ENCODE measurements around the gene UBR2.
A peak's percentile ranks its signal among the peaks of the same experiment; 100 is the strongest.
"Not testable (repeated sequence)": the region's sequence is repeated elsewhere in the genome, so short reads cannot be mapped to it uniquely, and the experiment has no call there.

The UBR2 gene

GRCh38 chr6:42694586-42694985, 130.8 kb downstream of the UBR2 start:
- peak; percentile 87 for DNase-seq

DNA sequence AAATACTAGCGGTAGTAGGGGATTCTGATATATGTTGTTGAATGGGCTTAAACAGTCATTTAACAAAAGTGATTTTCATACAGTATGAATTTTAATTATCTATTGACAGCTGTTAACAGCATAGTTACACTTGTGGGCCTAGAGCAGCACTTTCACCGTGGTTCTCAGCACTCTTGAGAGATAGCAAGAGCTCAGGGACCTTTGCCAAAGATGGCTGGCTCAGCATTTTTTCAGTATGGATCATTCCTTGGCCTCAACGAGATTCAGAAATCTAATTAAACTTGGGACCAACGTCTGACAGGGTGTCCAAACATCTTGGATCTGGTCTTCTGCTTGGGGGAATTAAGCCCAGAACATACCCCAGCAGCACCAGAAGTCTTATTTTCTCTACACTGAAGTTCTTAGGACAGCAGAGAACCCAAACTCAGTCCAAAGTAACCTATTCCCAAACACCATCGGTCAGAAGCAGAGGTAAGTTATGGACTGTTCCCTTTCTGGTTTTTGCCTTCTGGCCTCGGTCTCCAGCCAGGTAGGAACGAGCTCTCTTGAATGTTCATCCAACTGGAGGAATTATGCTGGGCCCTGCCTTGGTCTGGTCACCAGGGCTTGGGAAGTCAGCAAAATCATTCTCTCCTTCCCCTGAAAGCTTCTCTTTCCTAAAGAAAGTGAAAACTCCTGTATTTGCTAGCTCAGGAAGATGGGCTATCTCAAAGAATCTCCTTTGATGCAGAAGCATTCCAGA, 132.9 kb downstream of the UBR2 start:
- peak; percentile 79 for DNase-seq

DNA sequence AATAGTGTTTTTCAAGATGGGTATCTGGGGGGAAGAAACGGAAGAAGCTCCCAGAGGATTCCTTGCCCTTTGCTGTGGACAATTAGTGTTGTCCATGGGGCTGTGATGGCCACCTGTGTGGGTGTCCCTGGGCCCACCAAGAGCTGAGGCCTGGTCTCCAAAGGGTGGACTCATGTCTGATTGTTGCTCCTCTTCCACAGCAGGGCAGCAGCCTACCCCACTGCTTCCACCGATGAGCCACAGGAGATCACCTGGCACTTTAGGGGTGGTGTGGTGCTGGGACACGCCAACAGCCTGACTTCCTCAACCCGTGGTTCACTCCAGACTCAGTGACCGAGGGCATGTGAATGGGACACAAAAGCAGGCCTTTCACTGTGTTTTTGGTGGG, 133.4 kb downstream of the UBR2 start:
- no peak for DNase-seq

DNA sequence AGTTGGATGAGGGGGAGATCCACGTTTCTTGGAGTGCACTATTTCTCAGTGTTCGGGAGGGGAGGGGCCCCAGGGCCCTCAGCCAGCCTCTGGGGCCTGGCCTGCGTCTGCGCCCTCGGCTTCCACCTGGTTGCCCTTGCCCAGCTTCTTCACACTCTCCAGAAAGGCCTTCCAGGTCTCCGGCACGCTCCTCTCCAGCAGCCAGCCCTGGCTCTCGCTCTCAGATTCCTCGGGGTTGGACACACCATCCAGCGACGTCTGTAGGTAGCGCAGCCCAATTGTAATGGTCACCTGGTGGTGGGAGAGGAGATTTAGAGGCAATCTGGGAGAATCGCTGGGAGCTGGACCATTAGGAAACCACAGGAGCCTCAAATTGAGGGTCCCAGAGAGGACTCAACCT, 134.4 kb downstream of the UBR2 start:
- no peak for DNase-seq

DNA sequence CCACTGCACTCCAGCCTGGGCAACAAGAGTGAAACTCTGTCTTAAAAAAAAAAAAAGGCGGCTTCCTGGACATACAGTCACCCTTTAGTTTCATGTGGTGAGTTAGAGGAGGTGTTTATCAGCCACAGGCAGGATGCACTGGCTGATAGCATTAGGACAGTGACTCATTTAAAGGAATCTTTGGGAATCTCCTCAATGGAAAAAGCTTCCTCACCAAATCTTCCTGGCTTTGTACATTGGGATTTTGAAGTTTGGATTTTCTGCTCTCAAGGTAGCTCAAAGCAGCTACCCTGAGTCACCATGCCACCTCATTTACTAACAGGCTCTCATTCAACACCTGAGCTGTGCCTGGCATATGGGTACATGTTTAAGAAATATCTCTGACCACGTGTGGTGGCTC, 138.4 kb downstream of the UBR2 start:
- DNase-seq: peak; percentile 85

GRCh38 chr6:42702786-42703185, 139.0 kb downstream of the UBR2 start:
- DNase-seq: not testable (repeated sequence)

DNA sequence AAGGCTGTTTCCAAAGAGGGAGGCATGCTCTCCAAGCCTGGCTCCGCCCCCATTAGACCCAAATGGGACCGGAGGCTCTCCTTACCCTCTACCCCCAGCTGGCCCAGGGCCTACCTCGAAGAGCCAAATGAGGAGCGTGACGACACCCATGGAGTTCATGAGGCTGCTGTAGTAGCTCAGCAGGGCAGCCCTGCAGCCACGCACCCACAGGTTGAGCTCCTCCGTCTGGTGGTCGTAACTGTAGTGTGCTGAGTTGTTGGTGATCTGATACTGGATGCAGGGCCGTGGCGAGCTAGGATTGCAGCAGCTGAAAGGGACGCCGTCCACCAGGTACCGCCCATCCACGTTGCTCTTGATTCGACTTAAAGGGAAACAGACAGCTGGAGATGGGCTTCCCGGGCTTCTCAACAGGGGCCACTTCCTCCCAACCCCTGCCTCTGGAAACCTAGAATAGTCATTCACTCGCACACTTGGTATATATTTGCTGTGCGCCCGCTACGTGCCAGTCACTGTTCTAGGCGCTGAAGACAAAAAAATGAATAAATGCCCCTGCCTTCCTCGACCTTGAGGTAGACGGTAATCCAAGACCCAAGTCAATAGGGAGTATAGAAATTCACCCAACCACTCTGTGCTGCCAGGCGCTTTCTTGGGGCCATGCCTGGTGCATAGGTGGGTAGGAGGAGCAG, 140.6 kb downstream of the UBR2 start:
- DNase-seq: peak; percentile 69

- DNase-seq: no peak
Measured at GRCh38 chr6:42704937-42705374, 141.1 kb downstream of the UBR2 start.

- DNase-seq: no peak
Measured at GRCh38 chr6:42707595-42707994, 143.8 kb downstream of the UBR2 start.

GRCh38 chr6:42708096-42708495, 144.3 kb downstream of the UBR2 start:
- DNase-seq: no peak

DNA sequence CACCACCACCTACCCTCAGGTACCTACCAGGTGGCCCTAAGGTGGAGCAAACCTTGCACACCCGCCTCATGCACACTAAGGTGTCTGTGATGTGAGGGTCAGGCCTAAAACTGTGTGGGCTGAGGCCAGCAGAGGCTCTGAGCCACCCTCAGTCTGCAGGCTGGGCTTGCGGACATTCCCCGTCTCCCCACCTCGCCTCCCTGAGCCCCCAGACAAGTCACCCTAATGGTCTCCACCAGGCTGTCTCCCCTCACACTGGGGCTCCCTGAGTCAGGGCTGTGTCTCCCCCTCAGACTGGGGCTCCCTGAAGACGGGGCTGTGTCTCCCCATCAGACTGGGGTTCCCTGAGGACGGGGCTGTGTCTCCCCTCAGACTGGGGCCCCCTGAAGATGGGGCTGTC, 146.0 kb downstream of the UBR2 start:
- no peak for DNase-seq

- no peak for DNase-seq
Measured at GRCh38 chr6:42710316-42710715, 146.5 kb downstream of the UBR2 start.

GRCh38 chr6:42711930-42712329, 148.1 kb downstream of the UBR2 start:
- DNase-seq: no peak

GRCh38 chr6:42714098-42714761, 150.4 kb downstream of the UBR2 start:
- peak; percentile 71 for DNase-seq

DNA sequence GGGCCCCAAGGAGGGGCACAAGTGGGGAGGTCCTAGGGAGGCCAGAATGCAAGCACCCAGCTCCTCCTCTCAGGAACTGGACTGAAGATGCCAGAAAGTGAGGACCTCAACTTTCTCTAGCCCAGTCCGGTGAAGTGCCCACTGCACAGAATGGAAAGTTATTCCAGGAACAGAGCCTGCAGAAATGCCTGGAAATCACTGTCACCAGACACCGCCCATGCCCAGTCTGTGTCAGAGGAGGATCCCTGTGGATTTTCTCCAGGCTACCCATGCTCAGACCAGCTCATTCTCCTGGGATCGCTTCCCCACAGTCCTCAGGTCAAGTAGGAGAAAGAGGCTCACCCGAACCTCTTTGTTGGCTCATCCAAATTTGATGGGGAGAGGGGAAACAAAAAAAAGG, 152.0 kb downstream of the UBR2 start:
- no peak for DNase-seq

- peak; percentile 38 for DNase-seq
Measured at GRCh38 chr6:42720739-42721138, 156.9 kb downstream of the UBR2 start.

GRCh38 chr6:42722497-42722896, 158.7 kb downstream of the UBR2 start, which contains the start of gene PRPH2:
TSS of gene PRPH2 (minus strand) at chr6:42722597. CDS start at chr6:42722334, 263 bp downstream.
- DNase-seq: no peak

- DNase-seq: no peak
Measured at GRCh38 chr6:42724825-42725224, 161.0 kb downstream of the UBR2 start.

- DNase-seq: no peak
Measured at GRCh38 chr6:42726026-42726425, 162.2 kb downstream of the UBR2 start.

DNA sequence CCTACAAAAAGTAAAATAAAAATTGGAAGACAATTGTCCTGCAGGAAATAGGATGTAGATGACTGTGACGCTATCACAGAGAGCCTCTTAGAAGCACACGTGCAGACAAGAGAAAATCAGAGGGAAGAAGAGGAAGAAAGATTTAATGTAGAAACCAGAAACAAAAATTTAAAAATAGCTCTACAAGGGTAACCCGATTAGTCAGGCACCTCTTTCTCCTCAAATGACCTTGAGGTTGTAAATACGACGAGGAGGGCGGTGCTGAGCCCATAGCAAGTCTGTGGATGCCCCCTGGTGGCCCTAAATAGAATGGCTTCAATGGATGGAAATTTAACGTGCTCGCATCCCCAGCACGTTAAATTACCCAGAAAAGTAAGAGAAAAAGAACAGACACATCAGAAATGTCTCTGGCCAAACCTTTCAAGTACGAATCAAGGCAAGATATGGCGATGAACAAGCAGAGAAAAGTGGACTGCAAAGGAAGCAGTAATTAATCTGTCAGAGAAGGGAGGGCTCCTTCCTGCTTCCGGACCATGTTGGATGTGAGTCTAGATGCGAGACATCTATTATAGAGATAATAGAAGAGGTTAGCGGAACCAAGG, 162.8 kb downstream of the UBR2 start:
- peak; percentile 89 for DNase-seq

DNA sequence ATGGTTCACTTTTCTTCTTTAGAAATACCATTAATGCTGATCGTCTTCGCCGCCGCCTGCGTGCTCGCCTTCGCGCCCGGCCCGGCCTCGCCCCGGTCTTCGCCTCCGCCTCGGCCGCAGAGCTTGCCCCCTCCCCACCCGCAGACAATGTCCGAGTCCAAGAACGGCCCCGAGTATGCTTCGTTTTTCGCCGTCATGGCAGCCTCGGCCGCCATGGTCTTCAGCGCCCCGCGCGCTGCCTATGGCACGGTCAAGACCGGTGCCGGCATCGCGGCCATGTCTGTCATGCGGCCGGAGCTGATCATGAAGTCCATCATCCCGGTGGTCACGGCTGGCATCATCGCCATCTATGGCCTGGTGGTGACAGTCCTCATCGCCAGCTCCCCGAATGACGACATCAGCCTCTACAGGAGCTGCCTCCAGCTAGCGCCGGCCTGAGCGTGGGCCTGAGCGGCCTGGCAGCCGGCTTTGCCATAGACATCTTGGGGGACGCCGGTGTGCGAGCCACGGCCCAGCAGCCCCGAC, 163.3 kb downstream of the UBR2 start:
- peak; percentile 29 for DNase-seq

GRCh38 chr6:42727627-42728026, 163.8 kb downstream of the UBR2 start:
- DNase-seq: no peak

DNA sequence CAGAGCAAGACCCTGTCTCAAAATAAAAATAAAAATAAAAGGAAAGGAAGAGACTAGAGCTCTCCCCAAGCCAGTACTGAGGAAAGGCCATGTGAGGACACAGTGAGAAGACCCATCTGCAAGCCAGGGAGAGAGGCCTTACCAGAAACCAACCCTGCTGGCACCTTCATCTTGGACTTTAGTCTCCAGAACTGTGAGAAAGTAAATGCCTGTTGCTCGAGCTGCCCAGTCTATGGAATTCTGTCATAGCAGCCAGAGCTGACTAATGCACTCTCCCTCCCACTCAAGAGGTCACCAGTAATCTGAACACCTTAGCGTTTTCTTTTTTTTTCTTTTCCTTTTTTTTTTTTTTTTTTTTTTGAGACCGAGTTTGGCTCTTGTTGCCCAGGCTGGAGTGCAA, 165.9 kb downstream of the UBR2 start:
- DNase-seq: no peak

Data from fibroblast of skin of right biceps (primary cell).